GM12801 (cell line): ENCODE measurements around the gene SFRP5.

Experiments used
- TF ChIP-seq, protein P1 (sequence below): IDR thresholded peaks from one replicate; pipeline ENCODE4 v1.5.1; 2011; ENCODE audit warnings: control low read depth; ENCODE audit not compliant: insufficient read length; ENCODE audit errors: extremely low read depth

The SFRP5 gene

DNA sequence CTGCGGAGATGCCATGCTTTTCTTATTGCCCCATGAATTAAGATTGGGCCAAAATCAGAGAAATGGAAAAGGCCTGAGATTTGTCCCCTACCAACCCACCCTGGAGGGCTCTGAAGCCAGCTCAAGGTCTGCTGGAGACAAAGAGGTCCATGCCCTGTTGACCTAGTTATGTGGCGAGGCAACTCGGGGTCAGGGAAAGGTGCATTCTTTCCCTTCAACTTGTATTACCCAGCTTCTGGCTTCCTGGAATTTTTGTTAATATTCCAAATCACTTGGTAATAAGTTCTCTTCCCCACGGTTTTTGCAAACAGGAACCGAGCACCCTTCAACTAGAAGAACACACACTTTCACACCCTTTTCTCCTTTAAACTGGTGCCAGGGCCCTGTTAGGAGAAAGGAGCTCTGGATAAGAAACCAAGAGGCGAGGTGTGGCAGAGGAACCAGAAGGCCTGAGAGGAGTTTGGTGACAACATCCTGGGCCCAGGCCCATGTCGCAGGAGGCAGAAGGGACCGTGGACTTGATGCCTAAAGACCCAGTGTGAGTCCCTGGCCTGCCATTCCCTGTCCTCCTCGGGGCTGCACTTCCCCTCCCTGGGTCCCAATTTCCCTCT, 12.5 kb upstream of the SFRP5 start:
- TF ChIP-seq, protein P1, sequence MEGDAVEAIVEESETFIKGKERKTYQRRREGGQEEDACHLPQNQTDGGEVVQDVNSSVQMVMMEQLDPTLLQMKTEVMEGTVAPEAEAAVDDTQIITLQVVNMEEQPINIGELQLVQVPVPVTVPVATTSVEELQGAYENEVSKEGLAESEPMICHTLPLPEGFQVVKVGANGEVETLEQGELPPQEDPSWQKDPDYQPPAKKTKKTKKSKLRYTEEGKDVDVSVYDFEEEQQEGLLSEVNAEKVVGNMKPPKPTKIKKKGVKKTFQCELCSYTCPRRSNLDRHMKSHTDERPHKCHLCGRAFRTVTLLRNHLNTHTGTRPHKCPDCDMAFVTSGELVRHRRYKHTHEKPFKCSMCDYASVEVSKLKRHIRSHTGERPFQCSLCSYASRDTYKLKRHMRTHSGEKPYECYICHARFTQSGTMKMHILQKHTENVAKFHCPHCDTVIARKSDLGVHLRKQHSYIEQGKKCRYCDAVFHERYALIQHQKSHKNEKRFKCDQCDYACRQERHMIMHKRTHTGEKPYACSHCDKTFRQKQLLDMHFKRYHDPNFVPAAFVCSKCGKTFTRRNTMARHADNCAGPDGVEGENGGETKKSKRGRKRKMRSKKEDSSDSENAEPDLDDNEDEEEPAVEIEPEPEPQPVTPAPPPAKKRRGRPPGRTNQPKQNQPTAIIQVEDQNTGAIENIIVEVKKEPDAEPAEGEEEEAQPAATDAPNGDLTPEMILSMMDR, result no peak

DNA sequence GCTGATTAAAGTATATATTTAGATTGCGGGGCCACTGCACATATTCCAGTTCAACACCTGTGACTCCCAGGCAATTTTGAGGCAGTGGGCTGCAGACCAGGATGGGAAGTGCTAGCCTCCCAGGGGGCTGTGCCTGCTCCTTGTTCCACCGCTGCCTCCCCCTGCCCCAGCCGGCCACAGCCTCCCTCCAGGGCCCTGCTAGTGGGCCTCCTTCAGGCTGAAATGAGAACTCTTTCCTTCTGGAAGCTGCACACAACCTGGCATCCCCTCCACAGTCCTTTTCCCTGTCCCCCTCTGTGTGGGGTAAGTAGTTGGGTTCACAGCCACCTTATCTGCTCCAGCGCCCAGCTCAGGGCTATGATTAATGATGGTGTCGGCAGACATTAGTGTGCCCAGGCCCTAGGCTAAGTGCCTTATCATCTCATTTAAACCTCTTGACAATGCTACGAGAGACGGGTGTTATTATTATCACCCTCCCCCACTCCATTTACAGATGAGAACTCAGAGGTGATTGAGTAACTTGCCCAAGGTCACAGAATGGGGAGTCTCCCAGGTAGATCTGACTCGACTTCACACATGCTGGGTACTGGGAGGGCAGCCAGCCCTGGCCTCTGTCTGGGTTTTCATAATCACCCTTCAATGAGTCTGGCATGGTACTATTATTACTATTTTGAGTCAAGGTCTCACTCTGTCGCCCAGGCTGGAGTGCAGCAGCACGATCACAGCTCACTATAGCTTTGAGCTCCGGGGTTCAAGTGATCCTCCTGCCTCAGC, 10.8 kb upstream of the SFRP5 start:
- TF ChIP-seq, protein P1, result no peak

DNA sequence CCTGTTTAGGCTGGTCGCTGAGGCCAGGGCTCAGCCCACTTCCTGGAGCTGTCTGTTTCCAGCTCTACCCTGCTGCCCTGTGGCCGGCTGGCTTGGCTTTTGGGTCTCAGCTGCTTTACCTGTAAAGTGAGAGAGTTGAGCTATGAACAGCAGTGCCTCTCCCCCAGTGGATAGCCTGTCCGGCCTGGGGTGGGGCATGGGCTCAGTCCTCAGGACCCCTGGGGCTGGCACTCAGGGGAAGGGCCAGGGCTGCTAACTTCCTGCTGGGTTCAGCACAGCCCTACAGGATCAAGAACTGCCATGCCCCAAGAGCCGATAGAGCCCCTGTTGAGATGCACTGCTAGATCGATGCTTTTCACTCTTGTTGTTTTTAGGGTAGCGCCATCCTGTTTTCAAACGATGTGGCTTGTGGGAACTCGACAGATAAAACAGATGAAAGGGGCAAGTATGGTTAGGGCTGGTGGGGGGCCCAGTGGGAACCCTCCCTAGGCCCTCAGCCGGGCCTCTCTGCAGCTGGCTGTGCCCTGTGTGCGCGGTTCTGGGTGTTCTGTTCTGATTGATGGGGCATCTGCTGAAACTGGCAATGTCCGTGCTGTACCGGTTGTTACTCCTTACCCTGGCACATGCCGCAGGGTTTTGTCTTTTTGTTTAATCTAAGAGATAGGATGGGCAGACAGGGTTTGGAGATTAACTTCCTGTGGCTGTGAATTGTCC, 10.0 kb upstream of the SFRP5 start:
- TF ChIP-seq, protein P1, result no peak

DNA sequence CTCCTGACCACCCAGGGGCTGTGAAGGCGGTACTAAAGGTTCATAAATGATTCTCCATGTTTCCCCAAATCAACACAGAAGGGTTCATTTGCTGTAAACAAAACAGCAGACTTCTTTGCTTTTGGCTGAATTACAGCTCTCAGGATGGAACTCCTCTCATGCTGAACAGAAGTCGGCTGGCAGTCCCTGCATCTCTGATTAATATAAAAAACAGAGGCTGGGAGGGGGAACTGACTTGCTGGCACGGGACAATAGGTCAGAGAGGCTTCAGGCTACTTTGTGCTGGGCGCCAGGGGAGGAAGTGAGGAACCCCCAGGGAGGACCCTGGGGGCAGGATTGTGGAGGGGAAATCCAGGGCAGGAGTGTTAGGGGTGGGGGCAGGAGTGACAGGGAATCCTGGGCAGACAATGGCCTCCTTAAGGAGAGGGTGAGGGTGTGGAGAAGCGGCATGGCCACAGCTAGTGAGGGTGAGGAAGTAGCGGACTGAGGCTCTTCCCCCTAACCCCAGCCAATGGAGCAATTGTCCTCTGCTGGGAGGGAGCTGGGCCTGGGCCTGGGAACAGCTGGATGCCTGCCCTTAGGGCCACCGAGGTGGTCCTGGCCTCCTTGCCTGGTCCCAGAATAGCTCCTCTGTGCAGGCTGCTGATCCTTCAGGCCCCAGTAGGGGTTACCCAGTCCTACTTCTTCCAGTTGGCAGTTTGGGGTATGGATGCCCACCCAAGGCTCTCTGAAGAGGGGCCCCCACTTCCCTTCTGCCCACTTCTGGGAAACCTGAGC, 9.2 kb upstream of the SFRP5 start:
- TF ChIP-seq, protein P1, result no peak

DNA sequence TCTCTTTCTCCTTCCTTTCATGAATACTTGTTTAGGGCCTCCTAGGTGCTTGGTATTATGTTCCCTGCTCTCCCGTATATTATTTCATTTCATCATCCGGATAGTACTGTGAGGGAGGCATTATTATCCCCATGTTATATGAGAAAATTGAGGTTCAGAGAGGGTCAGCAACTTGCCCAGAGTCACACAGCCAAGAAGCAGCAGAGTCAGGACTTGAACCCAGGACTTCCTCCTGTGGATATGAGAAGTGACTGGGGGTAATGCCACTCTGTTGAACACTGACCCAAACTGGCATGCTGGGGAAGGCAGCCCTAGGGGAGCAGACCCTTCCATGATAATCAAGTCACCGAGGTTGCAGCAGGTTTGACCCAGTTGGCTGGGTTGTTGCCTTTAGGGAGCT, 8.2 kb upstream of the SFRP5 start:
- TF ChIP-seq, protein P1, result no peak

DNA sequence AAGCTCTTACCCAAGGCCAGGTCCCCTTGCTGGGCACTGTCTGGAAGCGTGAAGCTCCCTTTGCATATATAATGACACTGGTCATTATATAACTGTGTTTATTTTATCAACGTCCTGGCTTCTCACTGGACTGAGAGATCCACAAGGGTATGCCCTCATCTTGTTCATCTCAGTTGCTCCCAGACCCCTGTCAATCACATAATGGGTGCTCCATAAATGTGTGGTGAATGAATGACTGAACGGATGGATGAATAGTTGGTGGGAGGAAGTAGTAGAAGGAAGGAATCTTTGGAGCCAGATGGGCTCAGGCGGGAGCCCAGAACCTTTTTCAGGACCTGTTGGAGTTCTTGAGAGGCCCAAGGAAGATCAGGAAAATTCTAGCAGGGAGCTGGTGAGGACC, 7.7 kb upstream of the SFRP5 start:
- TF ChIP-seq, protein P1, result no peak
